Activated CD4-positive, alpha-beta T cell treated with anti-CD3 and anti-CD28 coated beads, Interleukin-2, amount 10 ng/mL, durations not matched to agents 7 days and 5 days (primary cell): Measurements from ENCODE around the gene LY6G5C. TPM values are rescaled to one million over a fixed set of nuclear protein-coding genes. Genes with fewer than 3 reads are reported as not detected.

Experiments used
- CTCF ChIA-PET: fragments of 350-600 bp; sonication (Branson Sonifier 250); formaldehyde crosslinking; loops from one replicate; lab custom pipeline; 2021; ENCODE audit warnings: antibody characterized with exemption; lab: Charles Lee
- POLR2A ChIA-PET: fragments of 350-600 bp; sonication (Branson Sonifier 250); formaldehyde crosslinking; loops from one replicate; lab custom pipeline; 2021; ENCODE audit warnings: antibody characterized with exemption; lab: Charles Lee
- DNase-seq: peaks from one replicate; pipeline ENCODE4 v3.0.0-alpha.2; 2020
- H3K27ac Mint-ChIP-seq: one replicate; pipeline ENCODE4 v1.8.0; 2021; ENCODE audit warnings: mild to moderate bottlenecking, moderate library complexity, mixed read lengths
- H3K27me3 Mint-ChIP-seq: one replicate; pipeline ENCODE4 v1.8.0; 2021; ENCODE audit warnings: mixed read lengths
- H3K36me3 Mint-ChIP-seq: one replicate; pipeline ENCODE4 v1.8.0; 2021; ENCODE audit warnings: low read depth, mixed read lengths
- H3K4me1 Mint-ChIP-seq: one replicate; pipeline ENCODE4 v1.8.0; 2021; ENCODE audit warnings: mixed read lengths
- H3K4me3 Mint-ChIP-seq: one replicate; pipeline ENCODE4 v1.8.0; 2021; ENCODE audit warnings: mild to moderate bottlenecking, moderate library complexity, mixed read lengths
- H3K9me3 Mint-ChIP-seq: one replicate; pipeline ENCODE4 v1.8.0; 2021; ENCODE audit warnings: mixed read lengths
- microRNA-seq: library from miRNA; unstranded; fragments of <30 nt; microRNA quantifications from one replicate; pipeline ENCODE4 v1.2.0, GENCODE V29; 2021; ENCODE audit warnings: borderline microRNAs expressed, borderline replicate concordance
- total RNA-seq, 2 experiments: library from RNA; stranded (reverse); gene quantifications; one replicate each; pipeline ENCODE4 v1.2.3, GENCODE V29; 2021

LY6G5C gene
- total RNA-seq, 2 experiments from 2014 or later, result 1.7 to 2.1 TPM

GRCh38 chr6:31627690-31628287 lies 53.1 kb downstream of the LY6G5C start:
- Mint-ChIP-seq H3K27ac (no peak overlapping the region), H3K36me3 (peaks cover 76% of the 10 kb centered on the region), H3K27me3 (no peaks in the 10 kb centered on the region), H3K9me3 (no peaks in the 10 kb centered on the region), H3K4me1 (peaks cover 13% of the 10 kb centered on the region), H3K4me3 (no peak overlapping the region)
- ChIA-PET POLR2A (no interaction called here), CTCF (interaction anchor here (1.4 kb wide), 1 partner anchor 17 kb away, joined by 3 read pairs; no protein-coding TSS in a partner anchor)
- DNase-seq, result no peak

- Mint-ChIP-seq H3K4me3 (no peak overlapping the region), H3K9me3 (no peaks in the 10 kb centered on the region), H3K27me3 (no peaks in the 10 kb centered on the region), H3K27ac (no peak overlapping the region), H3K4me1 (peaks cover 21% of the 10 kb centered on the region), H3K36me3 (peaks cover 81% of the 10 kb centered on the region)
- ChIA-PET CTCF (interaction anchor here (1.1 to 1.4 kb wide), 3 partner anchors 10 to 29 kb away, joined by 3 to 6 read pairs (median 3); no protein-coding TSS in a partner anchor), POLR2A (no interaction called here)
- no peak for DNase-seq
Measured at GRCh38 chr6:31626952-31627351, 53.9 kb downstream of the LY6G5C start.

Small RNA genes lying within 50 kb of the gene (microRNA-seq; reads per million reads assigned to microRNA genes)
- not detected for gene MIR4646
- gene MIR6832, result 0.63 reads per million

Other genes with a start within 250 kb of the LY6G5C start
- gene MICB, start 182.9 kb downstream of the LY6G5C start, total RNA-seq, result 10 to 100 TPM; 54.2 to 55.7 TPM
- gene MCCD1, start 152.1 kb downstream of the LY6G5C start, total RNA-seq, result not detected
- 100 to 1,000 TPM; 420 to 442 TPM for gene DDX39B, start 139.1 kb downstream of the LY6G5C start, total RNA-seq
- 1 to 10 TPM; 3.6 to 3.7 TPM for gene ATP6V1G2, start 134.5 kb downstream of the LY6G5C start, total RNA-seq
- 10 to 100 TPM; 15.8 to 16.0 TPM for gene NFKBIL1, start 133.5 kb downstream of the LY6G5C start, total RNA-seq
- gene LTA, start 108.8 kb downstream of the LY6G5C start, total RNA-seq, result 10 to 100 TPM; 20.9 to 27.0 TPM
- 10 to 100 TPM; 46.5 to 47.1 TPM for gene TNF, start 105.5 kb downstream of the LY6G5C start, total RNA-seq
- 100 to 1,000 TPM; 585 to 747 TPM for gene LTB, start 98.6 kb downstream of the LY6G5C start, total RNA-seq
- gene LST1, start 94.8 kb downstream of the LY6G5C start, total RNA-seq, result 10 to 100 TPM; 33.3 to 36.8 TPM
- gene NCR3, start 88.1 kb downstream of the LY6G5C start, total RNA-seq, result 10 to 100 TPM; 20.0 to 23.8 TPM
- 10 to 100 TPM; 48.0 to 54.2 TPM for gene AIF1, start 65.8 kb downstream of the LY6G5C start, total RNA-seq
- gene PRRC2A, start 60.4 kb downstream of the LY6G5C start, total RNA-seq, result 100 to 1,000 TPM; 240 to 246 TPM
- gene BAG6, start 28.4 kb downstream of the LY6G5C start, total RNA-seq, result 100 to 1,000 TPM; 268 to 286 TPM
- gene APOM, start 25.2 kb downstream of the LY6G5C start, total RNA-seq, result 1 to 10 TPM; 3.9 to 4.5 TPM
- gene C6orf47, start 20.3 kb downstream of the LY6G5C start, total RNA-seq, result 10 to 100 TPM; 20.2 to 20.9 TPM
- 10 to 100 TPM; 34.4 to 42.9 TPM for gene GPANK1, start 16.1 kb downstream of the LY6G5C start, total RNA-seq
- gene CSNK2B, start 15.0 kb downstream of the LY6G5C start, total RNA-seq, result 100 to 1,000 TPM; 218 to 273 TPM
- gene LY6G5B, start 11.1 kb downstream of the LY6G5C start, total RNA-seq, result 10 to 100 TPM; 26.0 to 27.4 TPM
- gene ABHD16A, start 22.3 kb upstream of the LY6G5C start, total RNA-seq, result 10 to 100 TPM; 47.2 to 54.1 TPM
- gene LY6G6F, start 25.8 kb upstream of the LY6G5C start, total RNA-seq, result not detected
- gene LY6G6D, start 34.3 kb upstream of the LY6G5C start, total RNA-seq, result not detected
- gene LY6G6C, start 40.7 kb upstream of the LY6G5C start, total RNA-seq, result not detected
- under 1 TPM; 0.15 to 0.19 TPM for gene MPIG6B, start 42.3 kb upstream of the LY6G5C start, total RNA-seq
- 10 to 100 TPM; 13.3 to 15.4 TPM for gene DDAH2, start 48.2 kb upstream of the LY6G5C start, total RNA-seq
- gene CLIC1, start 55.5 kb upstream of the LY6G5C start, total RNA-seq, result 100 to 1,000 TPM; 525 to 561 TPM
- 10 to 100 TPM; 56.1 to 58.0 TPM for gene MSH5, start 58.9 kb upstream of the LY6G5C start, total RNA-seq
- gene SAPCD1, start 81.6 kb upstream of the LY6G5C start, total RNA-seq, result 10 to 100 TPM in 1 of 2 experiments, 1 to 10 TPM in 1; 9.8 to 12.0 TPM
- 1 to 10 TPM; 5.2 to 5.4 TPM for gene VWA7, start 96.3 kb upstream of the LY6G5C start, total RNA-seq
- 100 to 1,000 TPM in 1 of 2 experiments, 10 to 100 TPM in 1; 85.0 to 100 TPM for gene VARS1, start 114.7 kb upstream of the LY6G5C start, total RNA-seq
- 100 to 1,000 TPM; 103 to 109 TPM for gene LSM2, start 125.9 kb upstream of the LY6G5C start, total RNA-seq
- gene HSPA1L, start 134.2 kb upstream of the LY6G5C start, total RNA-seq, result 1 to 10 TPM; 3.3 to 3.5 TPM
- gene HSPA1A, start 134.5 kb upstream of the LY6G5C start, total RNA-seq, result 10 to 100 TPM; 89.8 to 92.7 TPM
- 10 to 100 TPM; 44.0 to 47.2 TPM for gene HSPA1B, start 146.7 kb upstream of the LY6G5C start, total RNA-seq
- 10 to 100 TPM; 16.7 to 17.0 TPM for gene NEU1, start 181.8 kb upstream of the LY6G5C start, total RNA-seq
- gene SLC44A4, start 197.9 kb upstream of the LY6G5C start, total RNA-seq, result under 1 TPM in 1 of 2 experiments, not detected in 1; 0.15 TPM
- gene EHMT2, start 216.6 kb upstream of the LY6G5C start, total RNA-seq, result 10 to 100 TPM; 70.4 to 71.6 TPM
- 1 to 10 TPM; 1.3 to 1.8 TPM for gene ZBTB12, start 221.0 kb upstream of the LY6G5C start, total RNA-seq
- gene C2, start 246.7 kb upstream of the LY6G5C start, total RNA-seq, result 1 to 10 TPM in 1 of 2 experiments, under 1 TPM in 1; 0.57 to 1.3 TPM